SU-DHL-6 (cell line): ENCODE results near the gene PRPF39.

Experiments
- H2AFZ ChIP-seq: fragments of 200-600 bp; sonication (generic); 2 replicates; pipeline ENCODE4 v1.6.1; 2014; ENCODE audit warnings: low read depth, mild to moderate bottlenecking, moderate library complexity, mixed read lengths, antibody characterized with exemption, low read length; ENCODE audit not compliant: severe bottlenecking
- H3F3A ChIP-seq: fragments of 200-600 bp; shearing (Covaris generic); 2 replicates; pipeline ENCODE4 v1.6.0; 2016; ENCODE audit warnings: antibody characterized with exemption, mild to moderate bottlenecking; ENCODE audit not compliant: insufficient read depth
- H3K27ac ChIP-seq: fragments of 200-600 bp; sonication (generic); 2 replicates; pipeline ENCODE4 v1.5.1; 2016; ENCODE audit warnings: low read depth, mild to moderate bottlenecking, low read length, moderate library complexity, mixed read lengths
- H3K27me3 ChIP-seq: fragments of 200-600 bp; sonication (generic), shearing (Covaris generic); 2 replicates; pipeline ENCODE4 v1.6.0; 2014; ENCODE audit warnings: mild to moderate bottlenecking, low read length
- H3K36me3 ChIP-seq: fragments of 200-600 bp; sonication (generic); 2 replicates; pipeline ENCODE4 v1.6.1; 2014; ENCODE audit warnings: mild to moderate bottlenecking, low read length, mixed read lengths
- H3K4me2 ChIP-seq: fragments of 300-600, 200-600 bp; shearing (Covaris generic), sonication (generic); 2 replicates; pipeline ENCODE4 v1.6.0; 2014; ENCODE audit warnings: low read length, low read depth, mild to moderate bottlenecking; ENCODE audit not compliant: poor library complexity, severe bottlenecking
- H3K4me3 ChIP-seq: fragments of 200-600 bp; sonication (generic); 2 replicates; pipeline ENCODE4 v1.5.1; 2014; ENCODE audit warnings: antibody characterized with exemption, low read length, mild to moderate bottlenecking, mixed read lengths; ENCODE audit not compliant: insufficient read depth, poor library complexity, severe bottlenecking
- H3K79me2 ChIP-seq: fragments of 200-600 bp; sonication (generic); 2 replicates; pipeline ENCODE4 v1.6.1; 2014; ENCODE audit warnings: mild to moderate bottlenecking, low read length, moderate library complexity; ENCODE audit not compliant: insufficient read depth
- H3K9ac ChIP-seq: fragments of 200-600 bp; sonication (generic); 2 replicates; pipeline ENCODE4 v1.7.0; 2014; ENCODE audit warnings: mild to moderate bottlenecking, low read length
- H3K9me2 ChIP-seq: fragments of 200-600 bp; sonication (generic); replicated peaks from 2 replicates; pipeline ENCODE4 v1.6.1; 2014; ENCODE audit warnings: low read length; ENCODE audit not compliant: insufficient read depth
- H3K9me3 ChIP-seq: fragments of 200-600 bp; sonication (generic); 2 replicates; pipeline ENCODE4 v1.6.1; 2014; ENCODE audit warnings: low read length, mixed read lengths; ENCODE audit not compliant: insufficient read depth
- H4K20me1 ChIP-seq: fragments of 200-600 bp; sonication (generic); 2 replicates; pipeline ENCODE4 v1.6.1; 2014; ENCODE audit warnings: low read depth, mild to moderate bottlenecking, antibody characterized with exemption, low read length, moderate library complexity, mixed read lengths
- EZH2phosphoT487 ChIP-seq: fragments of 200-600 bp; sonication (generic), shearing (Covaris generic); conservative IDR thresholded peaks from 2 replicates; pipeline ENCODE4 v1.6.1; 2018; ENCODE audit warnings: mild to moderate bottlenecking, antibody characterized with exemption, low read length, moderate library complexity, mixed read lengths
- TF ChIP-seq, protein P1 (sequence below): fragments of 200-600 bp; sonication (generic); IDR thresholded peaks from one replicate; pipeline ENCODE4 v1.5.1; 2017; ENCODE audit warnings: antibody characterized with exemption, mild to moderate bottlenecking, low read length, moderate library complexity; ENCODE audit not compliant: insufficient read depth, poor library complexity, severe bottlenecking

PRPF39 gene

GRCh38 chr14:45091710-45092109 is 7.8 kb downstream of the PRPF39 start:
- no peak overlapping the region for H3K4me2 ChIP-seq
- peaks cover 14% of the 10 kb centered on the region; the same call in 1 of the 2 replicates for H4K20me1 ChIP-seq
- H3K27ac ChIP-seq, result no peak overlapping the region

GRCh38 chr14:45094275-45094674 is 10.4 kb downstream of the PRPF39 start:
- H3K4me3 ChIP-seq, result no peak overlapping the region
- peaks cover 73% of the 10 kb centered on the region for H3K79me2 ChIP-seq
- H3K27me3 ChIP-seq, result no peaks in the 10 kb centered on the region
- peaks cover 10% of the 10 kb centered on the region; the same call in 1 of the 2 replicates for H4K20me1 ChIP-seq
- no peak overlapping the region for H3K27ac ChIP-seq
- no peak overlapping the region for H3K4me2 ChIP-seq
- TF ChIP-seq EZH2phosphoT487, result no peak
- TF ChIP-seq, protein P1, sequence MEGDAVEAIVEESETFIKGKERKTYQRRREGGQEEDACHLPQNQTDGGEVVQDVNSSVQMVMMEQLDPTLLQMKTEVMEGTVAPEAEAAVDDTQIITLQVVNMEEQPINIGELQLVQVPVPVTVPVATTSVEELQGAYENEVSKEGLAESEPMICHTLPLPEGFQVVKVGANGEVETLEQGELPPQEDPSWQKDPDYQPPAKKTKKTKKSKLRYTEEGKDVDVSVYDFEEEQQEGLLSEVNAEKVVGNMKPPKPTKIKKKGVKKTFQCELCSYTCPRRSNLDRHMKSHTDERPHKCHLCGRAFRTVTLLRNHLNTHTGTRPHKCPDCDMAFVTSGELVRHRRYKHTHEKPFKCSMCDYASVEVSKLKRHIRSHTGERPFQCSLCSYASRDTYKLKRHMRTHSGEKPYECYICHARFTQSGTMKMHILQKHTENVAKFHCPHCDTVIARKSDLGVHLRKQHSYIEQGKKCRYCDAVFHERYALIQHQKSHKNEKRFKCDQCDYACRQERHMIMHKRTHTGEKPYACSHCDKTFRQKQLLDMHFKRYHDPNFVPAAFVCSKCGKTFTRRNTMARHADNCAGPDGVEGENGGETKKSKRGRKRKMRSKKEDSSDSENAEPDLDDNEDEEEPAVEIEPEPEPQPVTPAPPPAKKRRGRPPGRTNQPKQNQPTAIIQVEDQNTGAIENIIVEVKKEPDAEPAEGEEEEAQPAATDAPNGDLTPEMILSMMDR, result no peak
- H3K9me3 ChIP-seq, result no peaks in the 10 kb centered on the region
- H2AFZ ChIP-seq, result no peak overlapping the region
- no peaks in the 10 kb centered on the region for H3K9me2 ChIP-seq
- no peak overlapping the region for H3K9ac ChIP-seq
- peaks cover 44% of the 10 kb centered on the region for H3K36me3 ChIP-seq
- H3F3A ChIP-seq, result 0 out of 2 replicates have a peak, but pooled peaks cover 3% of the 10 kb centered on the region

More at GRCh38 chr14:45091710-45092109, 7.8 kb downstream of the PRPF39 start:
- Histone ChIP-seq H3K36me3 (peaks cover 24% of the 10 kb centered on the region), H3K9ac (no peak overlapping the region), H3K27me3 (no peaks in the 10 kb centered on the region), H3F3A (0 out of 2 replicates have a peak, but pooled peaks cover 3% of the 10 kb centered on the region), H3K4me3 (no peak overlapping the region), H3K9me3 (no peaks in the 10 kb centered on the region), H3K9me2 (no peaks in the 10 kb centered on the region), H2AFZ (no peak overlapping the region), H3K79me2 (peaks cover 94% of the 10 kb centered on the region)
- TF ChIP-seq EZH2phosphoT487, result no peak
- TF ChIP-seq, protein P1, result no peak

DNA sequence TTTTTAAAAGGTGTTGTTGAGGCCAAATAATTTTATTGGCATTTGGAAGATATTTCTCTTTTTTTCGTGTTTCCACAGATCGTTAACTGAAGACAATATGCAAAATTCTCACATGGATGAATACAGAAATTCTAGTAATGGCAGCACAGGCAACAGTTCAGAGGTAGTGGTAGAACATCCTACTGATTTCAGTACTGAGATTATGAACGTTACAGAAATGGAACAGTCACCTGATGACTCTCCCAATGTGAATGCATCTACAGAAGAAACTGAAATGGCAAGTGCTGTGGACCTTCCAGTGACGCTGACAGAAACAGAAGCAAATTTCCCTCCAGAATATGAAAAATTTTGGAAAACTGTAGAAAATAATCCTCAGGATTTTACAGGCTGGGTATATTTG is 11.2 kb downstream of the PRPF39 start:
- Histone ChIP-seq H4K20me1 (peaks cover 6% of the 10 kb centered on the region; the same call in 1 of the 2 replicates), H3K9ac (no peak overlapping the region), H3K79me2 (peaks cover 64% of the 10 kb centered on the region), H2AFZ (no peak overlapping the region), H3K4me3 (no peak overlapping the region), H3K9me3 (no peaks in the 10 kb centered on the region), H3K27me3 (no peaks in the 10 kb centered on the region), H3K36me3 (peaks cover 45% of the 10 kb centered on the region), H3F3A (0 out of 2 replicates have a peak, but pooled peaks cover 3% of the 10 kb centered on the region), H3K4me2 (no peak overlapping the region), H3K27ac (no peak overlapping the region), H3K9me2 (no peaks in the 10 kb centered on the region)
- TF ChIP-seq EZH2phosphoT487, result no peak
- TF ChIP-seq, protein P1, result no peak
